Hepatocyte (in vitro differentiated cells): ENCODE measurements around the gene ICAM4. TPM values are rescaled to one million over a fixed set of nuclear protein-coding genes. Genes with fewer than 3 reads are reported as not detected.

ENCODE experiments used
- DNase-seq: peaks from one replicate; pipeline ENCODE4 v3.0.0-alpha.2; 2016; ENCODE audit warnings: low spot score
- H2AFZ ChIP-seq: fragments of 200-600 bp; sonication (generic); 2 replicates; pipeline ENCODE4 v1.6.0; 2016; ENCODE audit warnings: antibody characterized with exemption, mild to moderate bottlenecking
- H3K27ac ChIP-seq: fragments of 200-600 bp; sonication (generic); 2 replicates; pipeline ENCODE4 v1.5.1; 2016; ENCODE audit warnings: mild to moderate bottlenecking
- H3K27me3 ChIP-seq: fragments of 200-600 bp; sonication (generic); 2 replicates; pipeline ENCODE4 v1.6.1; 2016
- H3K36me3 ChIP-seq: fragments of 200-600 bp; sonication (generic); replicated peaks from 2 replicates; pipeline ENCODE4 v1.5.1; 2016; ENCODE audit warnings: low read depth; ENCODE audit not compliant: insufficient read depth
- H3K4me1 ChIP-seq: fragments of 200-600 bp; sonication (generic); 2 replicates; pipeline ENCODE4 v1.5.1; 2016; ENCODE audit warnings: mild to moderate bottlenecking, moderate library complexity; ENCODE audit not compliant: insufficient read depth
- H3K4me2 ChIP-seq: fragments of 200-600 bp; sonication (generic); 2 replicates; pipeline ENCODE4 v1.6.0; 2016
- H3K4me3 ChIP-seq: fragments of 200-600 bp; sonication (generic); 2 replicates; pipeline ENCODE4 v1.5.1; 2016; ENCODE audit warnings: mild to moderate bottlenecking
- H3K79me2 ChIP-seq: fragments of 200-600 bp; sonication (generic); 2 replicates; pipeline ENCODE4 v1.6.0; 2017; ENCODE audit warnings: mild to moderate bottlenecking
- H3K9me2 ChIP-seq: fragments of 200-600 bp; sonication (generic); replicated peaks from 2 replicates; pipeline ENCODE4 v1.6.0; 2017; ENCODE audit warnings: mild to moderate bottlenecking; ENCODE audit not compliant: insufficient read depth
- H3K9me3 ChIP-seq: fragments of 200-600 bp; sonication (generic); 2 replicates; pipeline ENCODE4 v1.5.1; 2016; ENCODE audit warnings: low read depth, mild to moderate bottlenecking
- H4K20me1 ChIP-seq: fragments of 200-600 bp; sonication (generic); 2 replicates; pipeline ENCODE4 v1.6.0; 2016; ENCODE audit warnings: mild to moderate bottlenecking; ENCODE audit not compliant: insufficient read depth, poor library complexity, severe bottlenecking
- CTCF ChIP-seq: fragments of 200-600 bp; sonication (generic); IDR thresholded peaks from 2 replicates; pipeline ENCODE4 v1.5.1; 2016; ENCODE audit warnings: antibody characterized with exemption, mild to moderate bottlenecking; ENCODE audit not compliant: poor library complexity
- EZH2 ChIP-seq: fragments of 200-600 bp; sonication (generic); IDR thresholded peaks from 2 replicates; pipeline ENCODE4 v1.6.1; 2016; ENCODE audit warnings: antibody characterized with exemption, mild to moderate bottlenecking, borderline replicate concordance
- EZH2phosphoT487 ChIP-seq: fragments of 200-600 bp; sonication (generic); IDR thresholded peaks from one replicate; pipeline ENCODE4 v1.6.1; 2018; ENCODE audit warnings: antibody characterized with exemption, mild to moderate bottlenecking, low read depth, moderate library complexity; ENCODE audit not compliant: unreplicated experiment, severe bottlenecking
- WGBS: methylation state at CpG from one replicate; pipeline ENCODE4 v1.1.6; 2016; ENCODE audit warnings: low lambda C conversion rate; ENCODE audit errors: missing lambda C conversion rate; 5-methylcytosine and 5-hydroxymethylcytosine counted together
- polyA plus RNA-seq: library from polyadenylated mRNA; unstranded; fragments of >200 nt; fragmentation: Nextera tagmentation; extraction: Ambion mirVana; gene quantifications from 2 replicates; pipeline ENCODE4 v1.2.1, GENCODE V29; 2016
- total RNA-seq: library from RNA; depleted of rRNA; stranded (reverse); fragments of >200 nt; gene quantifications from 2 replicates; pipeline ENCODE4 v1.2.3, GENCODE V29; 2014

The ICAM4 gene
- total and polyA plus RNA-seq, 2 experiments from 2014 or later, result 1.6 to 4.5 TPM

DNA sequence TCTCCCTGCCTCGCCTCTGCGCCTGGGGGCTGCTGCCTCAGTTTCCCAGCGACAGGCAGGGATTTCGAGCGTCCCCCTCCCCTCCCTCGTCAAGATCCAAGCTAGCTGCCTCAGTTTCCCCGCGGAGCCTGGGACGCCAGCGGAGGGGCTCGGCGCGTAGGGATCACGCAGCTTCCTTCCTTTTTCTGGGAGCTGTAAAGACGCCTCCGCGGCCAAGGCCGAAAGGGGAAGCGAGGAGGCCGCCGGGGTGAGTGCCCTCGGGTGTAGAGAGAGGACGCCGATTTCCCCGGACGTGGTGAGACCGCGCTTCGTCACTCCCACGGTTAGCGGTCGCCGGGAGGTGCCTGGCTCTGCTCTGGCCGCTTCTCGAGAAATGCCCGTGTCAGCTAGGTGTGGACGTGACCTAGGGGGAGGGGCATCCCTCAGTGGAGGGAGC, 16.6 kb upstream of the ICAM4 start:
- H3K4me2 ChIP-seq, result peak overlapping the region; percentile 93
- no peak for DNase-seq
- H3K27me3 ChIP-seq, result peaks cover 22% of the 10 kb centered on the region
- H4K20me1 ChIP-seq, result no peaks in the 10 kb centered on the region
- H3K4me3 ChIP-seq, result peak overlapping the region; percentile 13
- peak overlapping the region; percentile 73 for H3K27ac ChIP-seq
- peak overlapping the region; percentile 71 for H2AFZ ChIP-seq
- H3K4me1 ChIP-seq, result peaks cover 11% of the 10 kb centered on the region
- no peaks in the 10 kb centered on the region for H3K9me2 ChIP-seq
- TF ChIP-seq EZH2 (peak; percentile 55), CTCF (no peak)
- WGBS, result 12% methylated on average over 36 of the region's 37 CpGs
- no peaks in the 10 kb centered on the region for H3K36me3 ChIP-seq
- H3K9me3 ChIP-seq, result no peaks in the 10 kb centered on the region
- no peaks in the 10 kb centered on the region for H3K79me2 ChIP-seq

- Histone ChIP-seq H4K20me1 (no peaks in the 10 kb centered on the region), H3K27me3 (peaks cover 22% of the 10 kb centered on the region), H3K27ac (peak within 1 kb of the TSS; percentile 73), H3K4me1 (peaks cover 11% of the 10 kb centered on the region), H2AFZ (peak within 1 kb of the TSS; percentile 71), H3K79me2 (no peaks in the 10 kb centered on the region), H3K9me3 (no peaks in the 10 kb centered on the region), H3K4me2 (peak within 1 kb of the TSS; percentile 93), H3K36me3 (no peaks in the 10 kb centered on the region), H3K4me3 (peak within 1 kb of the TSS; percentile 13), H3K9me2 (no peaks in the 10 kb centered on the region)
- 9% methylated on average over 51 of the region's 51 CpGs for WGBS
- peak; percentile 84 for DNase-seq
- no peak for TF ChIP-seq EZH2
- TF ChIP-seq EZH2phosphoT487, result no peak
- no peak for TF ChIP-seq CTCF
These were observed 15.9 kb upstream of the ICAM4 start, which contains the start of gene ICAM1 for GRCh38 chr19:10270616-10271394. Gene ICAM1 (plus strand): TSS chr19:10271120. CDS start chr19:10271160, 40 bp downstream.

GRCh38 chr19:10271543-10272086, 15.1 kb upstream of the ICAM4 start:
- H3K4me3 ChIP-seq, result no peak overlapping the region
- no peaks in the 10 kb centered on the region for H3K36me3 ChIP-seq
- H3K27ac ChIP-seq, result no peak overlapping the region
- peaks cover 11% of the 10 kb centered on the region for H3K4me1 ChIP-seq
- H4K20me1 ChIP-seq, result no peaks in the 10 kb centered on the region
- 61% methylated on average over 12 of the region's 12 CpGs for WGBS
- TF ChIP-seq EZH2 (no peak), EZH2phosphoT487 (no peak), CTCF (no peak)
- no peak for DNase-seq
- H3K4me2 ChIP-seq, result peak overlapping the region; percentile 93
- H3K27me3 ChIP-seq, result peaks cover 22% of the 10 kb centered on the region
- H3K79me2 ChIP-seq, result no peaks in the 10 kb centered on the region
- H2AFZ ChIP-seq, result no peak overlapping the region
- H3K9me2 ChIP-seq, result no peaks in the 10 kb centered on the region
- no peaks in the 10 kb centered on the region for H3K9me3 ChIP-seq
